Thyroid gland (tissue), 4 donors: ENCODE measurements around the gene PCDHA2.
"Not testable (repeated sequence)": the region's sequence is repeated elsewhere in the genome, so short reads cannot be mapped to it uniquely, and the experiment has no call there.

ENCODE experiments used
- CTCF ChIP-seq, 6 experiments: fragments of 200-600 bp in 3 of 6; fragments of 450-650 bp in 3 of 6; sonication (generic) in 3 of 6; IDR thresholded peaks; one replicate each; pipeline ENCODE4 v1.5.1; 2016 to 2019; ENCODE audit warnings: antibody characterized with exemption in 6 of 6, mild to moderate bottlenecking in 2 of 6, inconsistent platforms in 1 of 6, moderate library complexity in 1 of 6
- POLR2A ChIP-seq, 2 donors: fragments of 450-650 bp; IDR thresholded peaks; one replicate each; pipeline ENCODE4 v1.6.1; 2017; ENCODE audit warnings: antibody characterized with exemption in 2 of 2, mild to moderate bottlenecking in 2 of 2, moderate library complexity in 1 of 2

DNA sequence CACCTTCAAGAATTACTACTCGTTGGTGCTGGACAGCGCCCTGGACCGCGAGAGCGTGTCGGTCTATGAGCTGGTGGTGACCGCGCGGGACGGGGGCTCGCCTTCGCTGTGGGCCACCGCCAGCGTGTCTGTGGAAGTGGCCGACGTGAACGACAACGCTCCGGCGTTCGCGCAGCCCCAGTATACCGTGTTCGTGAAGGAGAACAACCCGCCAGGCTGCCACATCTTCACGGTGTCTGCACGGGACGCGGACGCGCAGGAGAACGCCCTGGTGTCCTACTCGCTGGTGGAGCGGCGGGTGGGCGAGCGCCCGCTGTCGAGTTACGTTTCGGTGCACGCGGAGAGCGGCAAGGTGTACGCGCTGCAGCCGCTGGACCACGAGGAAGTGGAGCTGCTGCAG lies 28.3 kb downstream of the PCDHA2 start:
- not testable (repeated sequence) for TF ChIP-seq CTCF, POLR2A (IDR thresholded peaks at IDR 0.05)
